Epithelial cell of esophagus (primary cell): ENCODE measurements around the gene NUBP1.
A peak's percentile ranks its signal among the peaks of the same experiment; 100 is the strongest.

Source experiments
- DNase-seq: peaks from one replicate; pipeline ENCODE4 v3.0.0; 2010; ENCODE audit warnings: low read depth
- H3K4me3 ChIP-seq: 2 replicates; pipeline ENCODE4 v1.5.1; 2011; ENCODE audit warnings: mild to moderate bottlenecking, low read length, control low read depth
- CTCF ChIP-seq: IDR thresholded peaks from 2 replicates; pipeline ENCODE4 v1.5.1; 2011; ENCODE audit warnings: low read depth, mild to moderate bottlenecking, low read length, control low read depth, inconsistent platforms; ENCODE audit not compliant: insufficient read depth; ENCODE audit errors: missing control alignments

NUBP1 gene

GRCh38 chr16:10743610-10744369 is at the start of gene NUBP1:
Gene NUBP1, plus strand, starts transcription at chr16:10743842. Its CDS starts 22 bp downstream, at chr16:10743864.
- peak; percentile 99 for DNase-seq
- TF ChIP-seq CTCF = no peak
- H3K4me3 ChIP-seq = peak within 1 kb of the TSS; percentile 74

- DNase-seq = no peak
- no peak for TF ChIP-seq CTCF
- no peak overlapping the region for H3K4me3 ChIP-seq
Observed at GRCh38 chr16:10693889-10694288, 49.8 kb upstream of the NUBP1 start.

- TF ChIP-seq CTCF = no peak
- DNase-seq = no peak
- no peak overlapping the region for H3K4me3 ChIP-seq
Observed at GRCh38 chr16:10694306-10694705, 49.3 kb upstream of the NUBP1 start.

GRCh38 chr16:10694830-10695229 is 48.8 kb upstream of the NUBP1 start, which contains the start of gene TEKT5:
Gene TEKT5, minus strand, starts transcription at chr16:10694930. Its CDS starts 57 bp downstream, at chr16:10694873.
- no peak for DNase-seq
- H3K4me3 ChIP-seq = no peak within 1 kb of the TSS
- no peak for TF ChIP-seq CTCF

- no peak for DNase-seq
- TF ChIP-seq CTCF = no peak
- no peak overlapping the region for H3K4me3 ChIP-seq
Observed at GRCh38 chr16:10699756-10700155, 43.9 kb upstream of the NUBP1 start.

- DNase-seq = peak; percentile 38
- no peak for TF ChIP-seq CTCF
- H3K4me3 ChIP-seq = no peak overlapping the region
Observed at GRCh38 chr16:10708969-10709368, 34.7 kb upstream of the NUBP1 start.
